Measurements from ENCODE around the gene LRMDA. TPM values are rescaled to one million over a fixed set of nuclear protein-coding genes. Genes with fewer than 3 reads are reported as not detected.

LRMDA gene
- total and polyA plus RNA-seq, 2 of the 8 experiments (the other 6 are each of a cell fraction or from before 2014, with no cell fraction given), result 0.86 to 2.8 TPM

GRCh38 chr10:76176166-76176550, 744.7 kb downstream of the LRMDA start:
- Histone ChIP-seq H3K4me1 (replicated peaks in 1 of 4; ENCODE audit: control insufficient read depth in 3 of 4, insufficient read depth in 4 of 4, low read length in 3 of 4) (peaks cover 0 to 5% (median 4%) of the 10 kb centered on the region in 4 experiments; a peak in 4 of 7 replicates), H3K9me3 (ENCODE audit: insufficient read depth in 2 of 2, low read depth in 1 of 2, low read length in 1 of 2) (no peaks in the 10 kb centered on the region), H4K20me1 (replicated peaks in 1 of 2; ENCODE audit: control insufficient read depth in 1 of 2, insufficient read depth in 2 of 2, low read length in 2 of 2) (no peaks in the 10 kb centered on the region), H3K9ac (replicated peaks in 1 of 4; ENCODE audit: extremely low read depth in 1 of 4, low read depth in 3 of 4, low read length in 3 of 4) (no peak overlapping the region), H2AK5ac (ENCODE audit: low read depth, low read length) (no peak overlapping the region), H3K23ac (ENCODE audit: insufficient read length) (no peak overlapping the region), H2AFZ (ENCODE audit: low read length) (no peak overlapping the region), H3K56ac (replicated peaks; ENCODE audit: insufficient read length, low read depth, low read length) (no peak overlapping the region), H2BK12ac (ENCODE audit: low read depth, low read length) (no peak overlapping the region), H3K18ac (ENCODE audit: extremely low read depth, low read length) (no peak overlapping the region), H3K4me3 (ENCODE audit: extremely low read depth in 1 of 4, insufficient read depth in 2 of 4, low read depth in 3 of 4, low read length in 4 of 4) (no peak overlapping the region), H3K27me3 (replicated peaks in 1 of 4; ENCODE audit: control insufficient read depth in 3 of 4, extremely low read depth in 1 of 4, insufficient read depth in 3 of 4, low read length in 3 of 4) (no peaks in the 10 kb centered on the region), H2BK5ac (ENCODE audit: low read depth, low read length) (no peak overlapping the region), H3K23me2 (ENCODE audit: low read depth, low read length) (no peaks in the 10 kb centered on the region), H3K36me3 (ENCODE audit: control insufficient read depth in 2 of 4, insufficient read depth in 4 of 4, low read length in 3 of 4) (no peaks in the 10 kb centered on the region), H2BK120ac (replicated peaks; ENCODE audit: low read depth, low read length) (no peak overlapping the region), H3K4me2 (ENCODE audit: insufficient read depth in 1 of 2, low read depth in 2 of 2, low read length in 2 of 2) (no peak overlapping the region), H3K27ac (ENCODE audit: low read depth, low read length) (no peak overlapping the region), H3K79me2 (ENCODE audit: control insufficient read depth in 1 of 2, insufficient read depth in 2 of 2, low read length in 2 of 2) (no peaks in the 10 kb centered on the region), H3K4ac (replicated peaks; ENCODE audit: insufficient read length, low read depth, low read length) (no peak overlapping the region), H4K8ac (ENCODE audit: extremely low read depth, insufficient read depth, low read length) (no peak overlapping the region), H3K79me1 (ENCODE audit: low read depth, low read length) (no peaks in the 10 kb centered on the region), H2BK15ac (ENCODE audit: low read length) (no peak overlapping the region), H3K14ac (ENCODE audit: insufficient read length) (no peak overlapping the region), H2BK20ac (ENCODE audit: low read length) (no peak overlapping the region), H4K5ac (ENCODE audit: insufficient read length, low read depth, low read length) (no peak overlapping the region), H4K91ac (replicated peaks; ENCODE audit: insufficient read length, low read length) (no peak overlapping the region)
- POLR2A ChIA-PET (ENCODE audit: partially characterized antibody), result no interaction called here
- CTCF ChIA-PET (ENCODE audit: partially characterized antibody), result no interaction called here
- DNase-seq (ENCODE audit: low read depth in 1 of 2, low spot score in 2 of 2), result no peak
- FAIRE-seq, result no peak
- TF ChIP-seq SRF (IDR thresholded peaks at IDR 0.05; ENCODE audit: low read depth, low read length), result no peak
- 98% methylated on average over 9 of the region's 9 CpGs; no CpG with 5 or more reads in 1 of the 2 experiments for WGBS, 2 experiments (ENCODE audit: extremely low coverage in 1 of 2, insufficient coverage in 1 of 2, insufficient read length in 1 of 2, insufficient replicate concordance in 2 of 2, low coverage in 1 of 2, low lambda C conversion rate in 2 of 2, missing lambda C conversion rate in 1 of 2)
